NAMALWA (cell line): ENCODE data around the gene ZNF76.

ENCODE experiments used
- DNase-seq: peaks from one replicate; pipeline ENCODE4 v3.0.0-alpha.2; 2015; ENCODE audit warnings: low spot score

Gene ZNF76

DNA sequence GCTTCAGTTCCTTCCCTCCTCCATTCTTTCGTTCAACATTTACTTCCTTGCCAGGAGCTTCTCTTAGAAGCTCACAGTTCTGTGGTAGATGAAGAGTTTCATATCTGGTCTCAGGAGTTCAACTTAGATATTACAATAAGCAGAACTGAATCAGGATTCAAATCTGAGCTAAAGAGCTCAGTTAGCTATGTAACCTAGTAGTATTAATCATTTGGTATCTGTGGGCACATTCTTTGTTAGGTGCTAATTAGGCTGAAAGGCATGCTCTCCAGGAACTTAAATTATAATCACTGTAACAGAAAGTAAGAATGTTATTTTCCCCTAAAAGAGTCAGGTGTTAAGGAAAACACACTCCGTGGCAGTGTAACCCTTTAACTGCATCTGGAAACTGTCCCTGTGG is 8.4 kb downstream of the ZNF76 start:
- DNase-seq, result no peak

GRCh38 chr6:35272005-35272404 is 12.5 kb downstream of the ZNF76 start:
- no peak for DNase-seq

- no peak for DNase-seq
These were observed 14.5 kb downstream of the ZNF76 start for GRCh38 chr6:35273822-35274559.

DNA sequence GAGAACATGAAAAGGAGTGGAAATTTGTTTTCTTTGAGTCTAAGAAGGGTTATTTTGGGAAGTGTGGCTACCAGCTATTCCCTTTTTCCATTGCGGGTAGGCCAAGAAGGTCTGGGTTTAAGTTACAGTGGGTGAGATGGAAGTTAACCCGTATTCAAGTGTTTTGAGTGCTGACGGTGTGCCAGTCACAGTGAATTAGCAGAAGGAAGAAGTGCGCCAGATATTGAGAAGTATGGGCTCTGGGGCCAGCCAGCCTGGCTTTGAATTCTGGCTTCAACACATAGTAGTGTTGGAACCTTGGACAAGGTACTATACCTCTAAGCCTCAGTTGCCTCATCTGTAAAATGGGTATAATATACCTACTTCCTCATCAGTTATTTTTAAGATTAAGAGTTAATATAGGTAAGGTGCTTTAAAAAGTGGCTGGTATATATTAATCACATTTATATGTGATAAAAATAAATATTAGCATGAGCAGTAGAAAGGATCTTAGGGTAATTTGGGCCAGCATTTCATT is 16.3 kb downstream of the ZNF76 start:
- no peak for DNase-seq

GRCh38 chr6:35278708-35279107 is 19.2 kb downstream of the ZNF76 start:
- no peak for DNase-seq

GRCh38 chr6:35280903-35281302 is 21.4 kb downstream of the ZNF76 start:
- DNase-seq, result no peak

GRCh38 chr6:35282472-35282871 is 22.9 kb downstream of the ZNF76 start:
- DNase-seq, result no peak

GRCh38 chr6:35283361-35283760 is 23.8 kb downstream of the ZNF76 start:
- DNase-seq, result no peak

GRCh38 chr6:35287671-35288396 is 28.3 kb downstream of the ZNF76 start:
- DNase-seq, result no peak

DNA sequence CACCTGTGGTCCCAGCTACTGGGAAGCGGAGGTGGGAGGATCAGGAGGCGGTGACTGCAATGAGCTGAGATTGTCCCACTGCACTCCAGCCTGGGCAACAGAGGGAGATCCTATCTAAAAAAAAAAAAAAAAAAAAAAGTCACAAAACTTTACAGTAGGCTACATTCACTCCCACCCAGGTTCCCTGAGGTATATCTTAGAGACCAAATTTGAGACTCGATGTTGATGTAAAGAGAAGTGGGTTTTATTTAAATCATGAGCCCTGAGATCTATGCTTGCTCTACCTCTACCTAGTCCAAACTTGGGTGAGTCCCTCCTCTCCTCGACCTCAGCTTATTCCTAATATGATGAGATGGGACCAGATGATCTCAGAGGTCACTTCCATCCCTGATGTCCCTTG is 29.3 kb downstream of the ZNF76 start:
- no peak for DNase-seq

GRCh38 chr6:35291491-35291890 is 32.0 kb downstream of the ZNF76 start:
- no peak for DNase-seq

- DNase-seq, result no peak
These were observed 33.0 kb downstream of the ZNF76 start for GRCh38 chr6:35292494-35292893.

- DNase-seq, result no peak
These were observed 34.1 kb downstream of the ZNF76 start for GRCh38 chr6:35293681-35294080.

GRCh38 chr6:35294308-35294945 is 34.9 kb downstream of the ZNF76 start:
- DNase-seq, result peak; percentile 68

GRCh38 chr6:35295036-35295435 is 35.5 kb downstream of the ZNF76 start:
- DNase-seq, result no peak

DNA sequence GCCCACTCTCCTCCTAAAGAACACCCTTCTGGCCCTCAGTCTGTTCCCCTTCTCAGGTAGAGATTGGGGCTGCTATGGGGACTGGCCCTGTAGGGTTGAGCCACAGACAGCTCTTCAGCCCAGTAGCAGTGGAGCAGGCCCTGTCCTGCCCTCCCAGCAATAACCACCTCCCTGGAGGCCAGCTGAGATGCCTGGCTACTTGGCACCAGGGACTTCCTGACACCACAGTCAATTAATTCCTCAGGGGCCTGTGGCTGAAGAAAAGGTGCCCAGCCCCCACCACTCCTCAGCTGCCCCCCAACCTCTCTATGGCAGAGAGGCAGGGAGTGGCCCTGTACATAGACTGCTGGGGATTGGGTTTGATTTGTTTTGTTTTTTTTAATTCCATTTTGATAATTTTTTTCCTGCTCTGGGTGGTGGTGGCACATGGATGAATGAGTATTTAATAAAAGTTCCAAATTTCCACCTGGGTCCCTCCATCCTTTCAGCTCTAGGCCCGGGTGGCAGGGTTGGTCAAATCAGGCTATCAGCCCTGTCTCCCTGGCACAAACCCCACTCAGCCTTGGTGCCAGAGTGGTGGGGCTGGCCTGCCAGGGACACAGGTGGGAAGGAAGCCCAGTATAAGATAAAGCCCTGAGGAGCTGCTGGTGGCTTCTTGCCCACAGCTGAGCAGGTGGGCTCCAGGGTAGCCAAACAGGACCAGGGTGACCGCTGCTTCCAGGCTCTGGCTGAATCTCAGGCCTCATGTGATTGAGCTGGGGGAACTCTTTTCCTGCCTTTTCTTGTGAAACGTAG is 36.2 kb downstream of the ZNF76 start:
- DNase-seq, result no peak

- no peak for DNase-seq
These were observed 37.5 kb downstream of the ZNF76 start for GRCh38 chr6:35296931-35297600.

GRCh38 chr6:35297601-35298481 is 38.3 kb downstream of the ZNF76 start, which contains the start of gene DEF6:
Gene DEF6, plus strand, starts transcription at chr6:35297818. Its CDS starts 39 bp downstream, at chr6:35297857.
- DNase-seq, result peak; percentile 93

GRCh38 chr6:35298625-35299140 is 39.1 kb downstream of the ZNF76 start:
- DNase-seq, result no peak

GRCh38 chr6:35299674-35300073 is 40.1 kb downstream of the ZNF76 start:
- peak; percentile 44 for DNase-seq
